GM12878 (cell line): ENCODE data around the gene SPATA16.

ENCODE experiments used
- ATF7 ChIP-seq: fragments of 450-650 bp; IDR thresholded peaks from 2 replicates; pipeline ENCODE4 v1.6.1; 2016; ENCODE audit warnings: low read depth, mild to moderate bottlenecking
- CREB1 ChIP-seq: IDR thresholded peaks from 2 replicates; pipeline ENCODE4 v1.6.1; 2012; ENCODE audit warnings: low read depth, mild to moderate bottlenecking, inconsistent platforms
- EP300 ChIP-seq, 2 experiments: fragments of 150-350 bp in 1 of 2; IDR thresholded peaks; 2 replicates each; pipeline ENCODE4 v1.6.1; 2011 to 2012; ENCODE audit warnings: low read depth in 2 of 2, low read length in 2 of 2, borderline replicate concordance in 1 of 2, improper control_type of control experiment in 1 of 2, inconsistent platforms in 1 of 2; ENCODE audit not compliant: control insufficient read depth in 1 of 2
- MXI1 ChIP-seq: fragments of 150-350 bp; IDR thresholded peaks from 2 replicates; pipeline ENCODE4 v1.6.1; 2011; ENCODE audit warnings: low read depth, mild to moderate bottlenecking, inconsistent platforms, low read length, improper control_type of control experiment
- RAD21 ChIP-seq: IDR thresholded peaks from 2 replicates; pipeline ENCODE4 v1.6.1; 2011; ENCODE audit warnings: mild to moderate bottlenecking, low read depth, low read length, moderate library complexity; ENCODE audit not compliant: insufficient read depth
- SP1 ChIP-seq: IDR thresholded peaks from one replicate; pipeline ENCODE4 v1.6.1; 2011; ENCODE audit warnings: low read depth, low read length
- TCF3 ChIP-seq: IDR thresholded peaks from 2 replicates; pipeline ENCODE4 v1.6.1; 2012; ENCODE audit warnings: low read depth, mild to moderate bottlenecking, low read length, borderline replicate concordance; ENCODE audit not compliant: insufficient read depth
- YY1 ChIP-seq: IDR thresholded peaks from 2 replicates; pipeline ENCODE4 v1.6.1; 2011; ENCODE audit warnings: low read depth, mild to moderate bottlenecking, low read length
- ZNF274 ChIP-seq: IDR thresholded peaks from one replicate; pipeline ENCODE4 v1.8.0; 2011; ENCODE audit not compliant: insufficient read length, insufficient read depth
- ZNF384 ChIP-seq: IDR thresholded peaks from 2 replicates; pipeline ENCODE4 v1.6.1; 2012; ENCODE audit warnings: low read depth, mild to moderate bottlenecking, low read length, improper control_type of control experiment, borderline replicate concordance

DNA sequence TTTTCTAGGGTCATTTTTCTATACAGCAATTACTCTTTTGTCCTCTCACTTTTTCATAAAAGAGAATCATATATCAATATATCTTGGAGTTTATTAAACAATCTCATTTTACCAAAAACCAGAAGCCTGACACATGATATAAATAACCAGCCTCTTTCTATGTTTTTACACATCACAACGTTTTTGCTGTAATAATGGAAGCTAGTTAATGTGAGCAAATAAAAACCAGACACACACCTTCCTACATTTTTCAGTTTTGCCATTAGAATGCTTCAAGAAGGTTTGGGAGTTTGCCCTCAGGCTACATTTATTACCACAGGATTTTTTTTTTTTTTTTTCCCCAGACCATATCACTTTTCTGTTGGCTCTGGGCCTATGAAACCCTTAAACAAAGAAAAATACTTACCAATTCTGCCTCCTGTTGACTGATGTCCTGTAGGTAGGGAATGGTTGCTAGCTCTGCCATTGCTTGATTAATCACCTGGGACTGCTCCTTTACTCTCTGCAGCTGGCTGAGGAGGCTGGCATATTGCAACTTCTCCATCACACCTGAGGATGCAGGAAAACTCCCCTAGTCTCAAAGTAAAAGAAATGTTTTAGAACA, 225.0 kb downstream of the SPATA16 start:
- TF ChIP-seq SP1 (no peak), TCF3 (no peak), MXI1 (no peak), ZNF384 (no peak), ATF7 (no peak), CREB1 (no peak), ZNF274 (no peak), RAD21 (no peak), YY1 (no peak), EP300 (IDR thresholded peaks at IDR 0.05; ENCODE audit: borderline replicate concordance in 1 of 2, control insufficient read depth in 1 of 2, low read depth in 2 of 2, low read length in 2 of 2) (no peak)
